ENCODE results near the gene RUNX3.

GRCh38 chr1:24860841-24861240 is 69.2 kb downstream of the RUNX3 start:
- TF ChIP-seq CTCF (IDR thresholded peaks at IDR 0.05 in 2 of 3, conservative IDR thresholded peaks at IDR 0.05 in 1 of 3; ENCODE audit: borderline replicate concordance in 1 of 3, insufficient read depth in 1 of 3, low read depth in 2 of 3, low read length in 2 of 3) (no peak), EZH2 (IDR thresholded peaks at IDR 0.05) (no peak), RAD21 (IDR thresholded peaks at IDR 0.05; ENCODE audit: low read depth) (no peak), ZNF274 (IDR thresholded peaks at IDR 0.05; ENCODE audit: low read depth, low read length) (no peak), POLR2AphosphoS5 (IDR thresholded peaks at IDR 0.05; ENCODE audit: low read depth, low read length) (no peak), ATF3 (IDR thresholded peaks at IDR 0.05) (no peak), POLR2A (IDR thresholded peaks at IDR 0.05; ENCODE audit: borderline replicate concordance, extremely low read depth, insufficient read depth, insufficient read length) (no peak), REST (IDR thresholded peaks at IDR 0.05; ENCODE audit: low read depth) (no peak), ZFX (IDR thresholded peaks at IDR 0.05) (no peak), CEBPB (IDR thresholded peaks at IDR 0.05; ENCODE audit: low read depth) (no peak), MAX (IDR thresholded peaks at IDR 0.05) (no peak), EGR1 (IDR thresholded peaks at IDR 0.05; ENCODE audit: low read depth) (no peak), EZH2phosphoT487 (IDR thresholded peaks at IDR 0.05; ENCODE audit: borderline replicate concordance) (no peak), YY1 (IDR thresholded peaks at IDR 0.05; ENCODE audit: extremely low read depth, insufficient replicate concordance, low read depth, low read length) (no peak)
